GM12878 (cell line): ENCODE results near the gene RPRD1B. TPM values are rescaled to one million over a fixed set of nuclear protein-coding genes. Genes with fewer than 3 reads are reported as not detected.

Source experiments
- ATAC-seq: fragments of 200-7000 bp; cut with Tn5 transposase; 3 replicates; pipeline ENCODE4 v1.9.1; 2020; ENCODE audit warnings: mild to moderate bottlenecking, moderate library complexity
- BruUV-seq: library from RNA; stranded (reverse); fragments of 400-500 nt; replicated peaks from 2 replicates; lab custom pipeline; 2021; lab: Mats Ljungman, UMichigan
- CTCF ChIA-PET: fragments of 300-600 bp; sonication (Branson Sonifier 250); formaldehyde crosslinking; extraction: SDS; loops from one replicate; lab custom pipeline; 2021; ENCODE audit warnings: inconsistent platforms; lab: Yijun Ruan, JAX
- POLR2A ChIA-PET: fragments of 350-600 bp; formaldehyde crosslinking; extraction: SDS; loops from one replicate; lab custom pipeline; 2021; ENCODE audit warnings: inconsistent platforms; lab: Charles Lee
- RAD21 ChIA-PET: fragments of 300-600 bp; sonication (Branson Sonifier 250); formaldehyde crosslinking; loops from one replicate; lab custom pipeline; 2023; ENCODE audit warnings: antibody characterized with exemption; ENCODE audit not compliant: unreplicated experiment; lab: Charles Lee
- SMC1A ChIA-PET: fragments of 300-600 bp; sonication (Branson Sonifier 250); formaldehyde crosslinking; loops from one replicate; lab custom pipeline; 2023; ENCODE audit not compliant: unreplicated experiment, uncharacterized antibody; lab: Charles Lee
- DNase-seq: peaks from one replicate; pipeline ENCODE4 v3.0.0-alpha.2; 2011; ENCODE audit warnings: low read depth, low spot score
- FAIRE-seq: peaks from 3 replicates; lab custom pipeline; 2011; peaks lifted over from hg19 to GRCh38; lab: Jason Lieb, UNC
- H2AFZ ChIP-seq: 2 replicates; pipeline ENCODE4 v1.6.0; 2011; ENCODE audit warnings: low read depth, low read length, control low read depth; ENCODE audit not compliant: control insufficient read depth
- H3K27ac ChIP-seq: 2 replicates; pipeline ENCODE4 v1.5.1; 2011; ENCODE audit warnings: control low read depth; ENCODE audit not compliant: control insufficient read depth, insufficient read depth
- H3K27me3 ChIP-seq, 2 experiments: replicated peaks in 1 of 2; 2 replicates each; pipeline versions ENCODE4 v1.6.0 to v1.6.1; 2011; ENCODE audit warnings: low read length in 1 of 2; ENCODE audit not compliant: control insufficient read depth in 2 of 2, insufficient read depth in 2 of 2
- H3K36me3 ChIP-seq, 2 experiments: 2 replicates each; pipeline ENCODE4 v1.5.1; 2011; ENCODE audit warnings: low read length in 1 of 2; ENCODE audit not compliant: control insufficient read depth in 2 of 2, insufficient read depth in 2 of 2
- H3K4me1 ChIP-seq: 2 replicates; pipeline ENCODE4 v1.6.1; 2011; ENCODE audit warnings: mild to moderate bottlenecking, low read length, moderate library complexity, mixed read lengths; ENCODE audit not compliant: control insufficient read depth, insufficient read depth
- H3K4me2 ChIP-seq: 2 replicates; pipeline ENCODE4 v1.6.0; 2011; ENCODE audit warnings: control low read depth; ENCODE audit not compliant: control insufficient read depth, insufficient read depth
- H3K4me3 ChIP-seq: fragments of 200-600 bp; sonication (generic); 2 replicates; pipeline ENCODE4 v1.5.1; 2016
- H3K79me2 ChIP-seq: 2 replicates; pipeline ENCODE4 v1.6.0; 2011; ENCODE audit warnings: low read length; ENCODE audit not compliant: control insufficient read depth, insufficient read depth
- H3K9ac ChIP-seq: 2 replicates; pipeline ENCODE4 v1.8.0; 2011; ENCODE audit warnings: low read length, control low read depth, mixed read lengths; ENCODE audit not compliant: control insufficient read depth, insufficient read depth
- H3K9me3 ChIP-seq: replicated peaks from 3 replicates; pipeline ENCODE4 v1.5.1; 2011; ENCODE audit warnings: mild to moderate bottlenecking, low read length; ENCODE audit not compliant: control insufficient read depth, insufficient read depth
- H4K20me1 ChIP-seq: 2 replicates; pipeline ENCODE4 v1.6.0; 2011; ENCODE audit not compliant: control insufficient read depth, insufficient read depth
- NRF1 ChIP-seq: conservative IDR thresholded peaks from 2 replicates; pipeline ENCODE4 v1.6.1; 2011; ENCODE audit warnings: mild to moderate bottlenecking, low read depth, low read length, improper control_type of control experiment
- POU2F2 ChIP-seq: IDR thresholded peaks from 3 replicates; pipeline ENCODE4 v1.6.1; 2011; ENCODE audit warnings: low read depth, mild to moderate bottlenecking, low read length, borderline replicate concordance
- PRDM15 ChIP-seq: fragments of 450-650 bp; formaldehyde crosslinking; IDR thresholded peaks from 2 replicates; pipeline ENCODE4 v1.4.0; 2020; ENCODE audit warnings: mild to moderate bottlenecking, moderate library complexity
- RAD21 ChIP-seq: IDR thresholded peaks from 2 replicates; pipeline ENCODE4 v1.6.1; 2011; ENCODE audit warnings: mild to moderate bottlenecking, low read depth, low read length, moderate library complexity; ENCODE audit not compliant: insufficient read depth
- RAD51 ChIP-seq: fragments of 450-650 bp; IDR thresholded peaks from 2 replicates; pipeline ENCODE4 v1.6.1; 2016; ENCODE audit warnings: moderate library complexity, mild to moderate bottlenecking, inconsistent platforms
- RCOR1 ChIP-seq: conservative IDR thresholded peaks from 2 replicates; pipeline ENCODE4 v1.6.1; 2012; ENCODE audit warnings: low read depth, low read length, improper control_type of control experiment
- RELB ChIP-seq: fragments of 450-650 bp; IDR thresholded peaks from 2 replicates; pipeline ENCODE4 v1.6.1; 2017; ENCODE audit warnings: low read depth, mild to moderate bottlenecking, moderate library complexity
- ZBTB33 ChIP-seq: fragments of 450-650 bp; IDR thresholded peaks from 2 replicates; pipeline ENCODE4 v1.6.1; 2017; ENCODE audit warnings: mild to moderate bottlenecking
- ZSCAN29 ChIP-seq: fragments of 450-650 bp; IDR thresholded peaks from 2 replicates; pipeline ENCODE4 v1.6.1; 2017; ENCODE audit warnings: mild to moderate bottlenecking, moderate library complexity
- ZZZ3 ChIP-seq: IDR thresholded peaks from 2 replicates; pipeline ENCODE4 v1.6.1; 2011; ENCODE audit warnings: low read depth; ENCODE audit not compliant: control insufficient read depth, insufficient read length
- WGBS: methylation state at CpG from one replicate; pipeline ENCODE4 v1.1.6; 2016; ENCODE audit warnings: low lambda C conversion rate; ENCODE audit not compliant: insufficient replicate concordance, insufficient coverage; ENCODE audit errors: missing lambda C conversion rate; 5-methylcytosine and 5-hydroxymethylcytosine counted together
- in situ Hi-C: fragments of 300-500 bp; cut with MboI; formaldehyde crosslinking; loops from 9 replicates; pipeline ENCODE4 v1.14.3; 2018; ENCODE audit warnings: mixed read lengths
- intact Hi-C: fragments of 100-400 bp; cut with micrococcal nuclease; formaldehyde crosslinking; loops from one replicate; pipeline ENCODE4 v1.14.2; 2022; ENCODE audit not compliant: unreplicated experiment
- polyA plus RNA-seq, 11 experiments: library from polyadenylated mRNA; depleted of rRNA in 4 of 11; unstranded in 6 of 11; stranded (reverse) in 5 of 11; fragments of >200 nt; fragmentation: Nextera tagmentation in 4 of 11; fragmentation: Illumina TruSeq in 1 of 11; extraction: Ambion mirVana in 4 of 11; extraction: Trizol in 1 of 11; gene quantifications; 1 replicate in 1 of 11; 2 replicates in 10 of 11; pipeline versions ENCODE4 v1.2.1 to v1.2.3, GENCODE V29; 2011 to 2016; ENCODE audit warnings: inconsistent platforms in 2 of 11, missing spikeins in 2 of 11, low read depth in 1 of 11
- total RNA-seq, 4 experiments: library from RNA; depleted of rRNA in 3 of 4; stranded (reverse); fragments of >200 nt in 3 of 4; fragmentation: Illumina TruSeq in 1 of 4; extraction: Trizol in 1 of 4; gene quantifications; 2 replicates each; pipeline versions ENCODE4 v1.2.1 to v1.2.3, GENCODE V29; 2013 to 2021

The RPRD1B gene
- total and polyA plus RNA-seq, 10 of the 15 experiments (the other 5 are each of a cell fraction or from before 2014, with no cell fraction given): 5.2 to 40.2 (median 30.0) TPM

- Histone ChIP-seq H3K79me2 (peaks cover 16% of the 10 kb centered on the region), H3K9ac (no peak overlapping the region), H3K4me2 (no peak overlapping the region), H3K9me3 (no peaks in the 10 kb centered on the region), H3K4me3 (no peak overlapping the region), H4K20me1 (no peaks in the 10 kb centered on the region), H2AFZ (no peak overlapping the region), H3K4me1 (no peaks in the 10 kb centered on the region), H3K27me3 (no peaks in the 10 kb centered on the region), H3K27ac (no peak overlapping the region), H3K36me3 (peaks cover 4 to 40% of the 10 kb centered on the region in 2 experiments; a peak in 3 of 4 replicates)
- WGBS: 100% methylated on average over 3 of the region's 3 CpGs
- DNase-seq (no peak), FAIRE-seq (no peak), ATAC-seq (no peak)
- TF ChIP-seq ZBTB33: no peak
- TF ChIP-seq NRF1: no peak
- TF ChIP-seq RAD21: no peak
- no peak for TF ChIP-seq RCOR1
- no peak for TF ChIP-seq ZZZ3
- no peak for TF ChIP-seq PRDM15 (CRISPR knock-in tag)
- no peak for TF ChIP-seq RELB
- TF ChIP-seq ZSCAN29: no peak
- TF ChIP-seq POU2F2: no peak
- TF ChIP-seq RAD51: no peak
- SMC1A ChIA-PET: interaction anchor here (0.7 to 1.2 kb wide), 3 partner anchors 8 to 48 kb away, joined by 3 read pairs; no protein-coding TSS in a partner anchor
- RAD21 ChIA-PET: no interaction called here
- CTCF ChIA-PET: interaction anchor here (1.3 to 1.6 kb wide), 2 partner anchors 13 to 31 kb away, joined by 4 to 6 read pairs; no protein-coding TSS in a partner anchor
- in situ Hi-C loops (no loop called here), intact Hi-C loops (no loop called here)
- BruUV-seq: no TSS peak
- POLR2A ChIA-PET: interaction anchor here (1.2 kb wide), 1 partner anchor 11 kb away, joined by 5 read pairs; the partner anchor contains the start of genes RPRD1B and TTI1
Observed at GRCh38 chr20:38044685-38045084, 11.1 kb downstream of the RPRD1B start.
